Ovary (tissue), 9 donors: ENCODE measurements around the gene DMXL1. TPM values are rescaled to one million over a fixed set of nuclear protein-coding genes. Genes with fewer than 3 reads are reported as not detected.
A peak's percentile ranks its signal among the peaks of the same experiment; 100 is the strongest.

Experiments used
- DNase-seq, 5 donors: peaks; one replicate each; pipeline ENCODE4 v3.0.0-alpha.2; 2019 to 2020
- H3K27ac ChIP-seq, 2 donors: fragments of 200-600 bp; one replicate each; pipeline versions ENCODE4 v1.5.1 to v1.8.0; 2019 to 2022
- H3K27me3 ChIP-seq: fragments of 200-600 bp; one replicate; pipeline ENCODE4 v1.8.0; 2022
- H3K36me3 ChIP-seq: fragments of 200-600 bp; sonication (generic); one replicate; pipeline ENCODE4 v1.5.1; 2019
- H3K4me1 ChIP-seq: one replicate; pipeline ENCODE4 v1.8.1; 2013; ENCODE audit warnings: mild to moderate bottlenecking, moderate library complexity; ENCODE audit not compliant: insufficient read depth
- H3K4me3 ChIP-seq: fragments of 200-600 bp; sonication (generic); one replicate; pipeline ENCODE4 v1.5.1; 2017
- H3K9me3 ChIP-seq, 2 donors: fragments of 200-600 bp in 1 of 2; sonication (generic) in 1 of 2; one replicate each; pipeline versions ENCODE4 v1.5.1 to v1.8.1; 2013 to 2019; ENCODE audit warnings: mild to moderate bottlenecking in 1 of 2, moderate library complexity in 1 of 2
- CTCF ChIP-seq, 3 donors: fragments of 450-650 bp in 2 of 3; fragments of 200-600 bp in 1 of 3; IDR thresholded peaks; one replicate each; pipeline versions ENCODE4 v1.5.1 to v1.8.0; 2016 to 2022; ENCODE audit warnings: antibody characterized with exemption in 3 of 3, mild to moderate bottlenecking in 1 of 3
- EP300 ChIP-seq: sonication (generic); formaldehyde crosslinking; IDR thresholded peaks from one replicate; pipeline ENCODE4 v1.6.1; 2017; ENCODE audit warnings: antibody characterized with exemption
- POLR2A ChIP-seq: fragments of 450-650 bp; IDR thresholded peaks from one replicate; pipeline ENCODE4 v1.6.1; 2017; ENCODE audit warnings: antibody characterized with exemption, mild to moderate bottlenecking, moderate library complexity
- WGBS, 3 donors: extraction: QIAGEN DNeasy Blood & Tissue Kit in 1 of 3; methylation state at CpG; one replicate each; pipeline versions ENCODE4 v1.1.5 to v1.1.7; 2013 to 2017; 5-methylcytosine and 5-hydroxymethylcytosine counted together
- intact Hi-C, 4 donors: fragments of 100-400 bp; cut with DNase I; formaldehyde crosslinking; loops; one replicate each; pipeline versions ENCODE4 v1.11.0 to v1.15.1; 2022 to 2023
- polyA plus RNA-seq, 2 donors: library from polyadenylated mRNA; stranded (reverse); fragments of 200-250 nt in 1 of 2; fragments of 350-450 nt in 1 of 2; fragmentation: Illumina TruSeq in 1 of 2; extraction: RNeasy Lipid Tissue Mini Kit (QIAGEN cat#74804) in 1 of 2; gene quantifications; one replicate each; pipeline ENCODE4 v1.2.3, GENCODE V29; 2013 to 2014
- total RNA-seq, 7 donors: library from RNA; depleted of rRNA in 2 of 7; stranded (reverse); fragments of >200 nt in 2 of 7; fragmentation: NEBNext Ultra II Directional in 3 of 7; extraction: Animal tissue kit (Norgen Biotek cat#: 25700) in 3 of 7; gene quantifications; one replicate each; pipeline versions ENCODE4 v1.1.0 to v1.2.4, GENCODE V29; 2016 to 2023
- donor health status: DM: no; HTN: no; CAD: no; lungs with moderate emphysema.
- donor health status: DM: no; HTN: no; CAD: no.
- donor health status: Bipolar disorder and iron deficiency.
- donor health status: DM: yes; HTN: yes; CAD: no.
- donor health status: DM: no; HTN: no; CAD: no.
- donor health status: DM: yes; HTN: yes; CAD: no.

The DMXL1 gene
- total and polyA plus RNA-seq, 9 donors, result 11.9 to 50.1 (median 39.1) TPM

- Histone ChIP-seq H3K9me3 (no peaks in the 10 kb centered on the region), H3K27ac (peak overlapping the region in 1 of 2 donors; percentile 85), H3K27me3 (no peaks in the 10 kb centered on the region), H3K4me1 (peaks cover 1% of the 10 kb centered on the region), H3K36me3 (no peaks in the 10 kb centered on the region), H3K4me3 (peak overlapping the region; percentile 88)
- TF ChIP-seq EP300, result no peak
- TF ChIP-seq POLR2A, result peak; percentile 26
- TF ChIP-seq CTCF (IDR thresholded peaks at IDR 0.05), result peak in 1 of 3 donors; percentile 14
- intact Hi-C loops, result loop anchor here in 1 of 4 donors (10.0 kb wide), 1 partner anchor 146 kb away; no protein-coding TSS in a partner anchor
- WGBS, 3 donors, result 1% methylated on average over 55 to 65 of the region's 65 CpGs
- DNase-seq, result peak; percentile 92 to 96 (median 95)
These were observed 197.6 kb downstream of the DMXL1 start for GRCh38 chr5:119268387-119269060.

DNA sequence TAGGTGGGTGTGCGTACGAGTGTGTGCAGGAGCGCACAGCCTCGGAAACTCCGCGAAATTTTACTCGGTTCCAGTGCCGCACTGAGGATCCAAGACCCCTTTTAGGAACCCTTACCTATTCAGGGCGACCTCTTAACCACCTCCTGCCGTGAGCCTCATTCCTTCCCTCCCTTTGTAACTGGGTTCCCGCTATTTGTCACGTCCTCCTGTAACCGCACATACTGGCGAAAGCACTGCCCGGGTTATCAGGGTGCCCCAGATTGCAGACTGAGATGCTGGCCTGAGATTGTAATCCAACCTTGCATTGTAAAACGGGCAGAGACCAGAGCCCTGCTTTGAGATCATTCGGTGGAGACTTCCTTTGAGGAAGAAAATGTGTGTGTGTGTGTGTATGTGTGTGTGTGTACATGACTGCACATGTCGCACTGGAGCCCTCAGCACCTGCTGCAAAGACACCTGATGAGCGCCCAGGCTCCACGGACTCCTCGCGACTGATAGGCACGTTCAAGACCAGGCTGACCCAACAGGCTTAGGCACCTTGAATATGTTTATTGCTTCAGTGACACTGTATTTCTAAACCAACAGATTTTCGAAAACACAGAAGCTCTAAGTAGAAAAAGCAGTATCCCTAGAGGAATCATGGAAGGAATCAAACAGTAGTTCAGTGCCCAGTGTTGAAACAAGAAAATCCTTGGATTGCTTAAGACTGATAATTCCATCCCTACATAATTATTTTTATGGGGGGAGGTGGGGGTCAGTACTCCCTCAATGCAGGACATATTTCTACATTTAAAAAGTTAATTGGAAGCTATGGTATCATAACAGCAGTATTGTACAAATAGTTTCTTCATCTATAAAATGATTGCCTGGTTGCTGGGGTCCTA lies 198.4 kb downstream of the DMXL1 start:
- Histone ChIP-seq H3K9me3 (no peaks in the 10 kb centered on the region), H3K36me3 (no peaks in the 10 kb centered on the region), H3K27ac (peak overlapping the region in 1 of 2 donors; percentile 85), H3K4me1 (peaks cover 1% of the 10 kb centered on the region), H3K27me3 (no peaks in the 10 kb centered on the region), H3K4me3 (peak overlapping the region; percentile 88)
- TF ChIP-seq EP300 (no peak), CTCF (IDR thresholded peaks at IDR 0.05) (no peak), POLR2A (no peak)
- DNase-seq, result peak in 2 of 5 donors; percentile 17 to 19
- 7 to 10% (median 7%) methylated on average over 24 of the region's 24 CpGs for WGBS, 3 donors
- intact Hi-C loops, result loop anchor here in 1 of 4 donors (10.0 kb wide), 1 partner anchor 145 kb away; no protein-coding TSS in a partner anchor

DNA sequence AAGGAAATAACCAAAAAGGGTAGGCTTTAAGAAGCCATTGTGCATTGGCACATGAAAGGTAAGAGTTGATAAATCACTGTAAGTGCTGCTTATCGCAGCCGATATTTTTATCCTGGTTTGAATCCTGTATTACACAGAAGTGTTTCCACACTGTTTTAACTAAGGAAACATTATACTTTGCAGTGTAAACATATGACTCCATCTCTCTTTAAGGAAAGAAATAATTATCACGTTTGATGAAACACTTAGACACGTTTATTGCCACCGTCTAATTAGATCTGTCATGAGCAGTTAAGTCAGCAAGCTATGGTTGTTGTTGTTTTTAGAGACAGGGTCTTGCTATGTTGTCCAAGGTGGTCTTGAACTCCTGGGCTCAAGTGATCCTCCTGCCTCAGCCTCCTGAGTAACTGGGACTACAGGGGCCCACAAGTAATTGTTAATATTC lies 199.3 kb downstream of the DMXL1 start:
- no peak overlapping the region for H3K4me3 ChIP-seq
- H3K4me1 ChIP-seq, result peaks cover 1% of the 10 kb centered on the region
- TF ChIP-seq EP300, result no peak
- TF ChIP-seq POLR2A, result no peak
- TF ChIP-seq CTCF (IDR thresholded peaks at IDR 0.05), result no peak
- DNase-seq, result no peak
- H3K27me3 ChIP-seq, result no peaks in the 10 kb centered on the region
- H3K36me3 ChIP-seq, result no peaks in the 10 kb centered on the region
- H3K9me3 ChIP-seq, result no peaks in the 10 kb centered on the region
- no peak overlapping the region for H3K27ac ChIP-seq
- intact Hi-C loops, result no loop called here
- 79 to 88% (median 84%) methylated on average over 5 of the region's 5 CpGs for WGBS, 3 donors

DNA sequence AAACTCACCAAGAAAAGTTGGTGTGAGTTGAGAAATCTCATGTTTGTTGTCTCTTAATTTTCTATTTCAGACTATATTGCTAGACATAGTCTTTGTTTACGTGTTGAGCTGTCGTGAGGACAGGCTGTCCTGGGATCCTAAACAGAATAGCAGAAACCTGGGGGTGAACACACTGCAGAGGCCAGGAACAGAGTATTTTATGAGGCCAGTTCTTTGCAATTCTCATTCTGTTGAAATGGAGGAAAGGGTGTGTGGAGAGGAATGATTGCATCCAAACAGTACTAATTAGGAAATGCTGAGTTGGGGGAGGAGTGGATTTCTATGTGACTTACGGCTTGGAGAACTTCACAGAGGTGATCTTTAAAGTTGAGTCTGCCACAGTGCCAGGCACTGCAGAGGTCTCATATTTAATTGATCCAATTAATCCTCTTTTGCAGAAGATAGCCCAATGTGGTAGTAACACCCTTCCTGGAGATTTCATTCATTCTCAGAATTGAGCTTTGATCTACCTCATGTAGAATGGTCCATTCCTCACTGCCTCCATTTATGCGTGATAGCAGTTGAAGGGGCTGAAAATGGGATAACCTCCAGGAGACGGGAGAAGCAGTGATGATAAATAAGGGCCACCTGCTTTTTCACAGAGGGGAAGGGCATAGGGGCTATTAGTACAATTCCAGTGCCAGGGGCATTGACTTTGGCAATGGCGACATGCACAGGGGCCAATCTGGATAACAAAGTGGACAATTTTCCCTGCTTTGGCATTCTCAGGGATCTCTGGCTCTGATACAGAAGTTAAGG lies 200.3 kb downstream of the DMXL1 start:
- H3K9me3 ChIP-seq, result no peaks in the 10 kb centered on the region
- no peak overlapping the region for H3K27ac ChIP-seq
- H3K4me1 ChIP-seq, result peaks cover 1% of the 10 kb centered on the region
- DNase-seq, result no peak
- TF ChIP-seq CTCF (IDR thresholded peaks at IDR 0.05) (no peak), POLR2A (no peak), EP300 (no peak)
- H3K27me3 ChIP-seq, result no peaks in the 10 kb centered on the region
- H3K36me3 ChIP-seq, result no peaks in the 10 kb centered on the region
- H3K4me3 ChIP-seq, result no peak overlapping the region
- intact Hi-C loops, result no loop called here
- WGBS, 3 donors, result 84 to 91% (median 89%) methylated on average over 6 of the region's 6 CpGs
